WI38 (cell line): Measurements from ENCODE around the gene FAM131B.

Experiments used
- H3K4me3 ChIP-seq: 2 replicates; pipeline ENCODE4 v1.5.1; 2011; ENCODE audit warnings: low read depth, mild to moderate bottlenecking, control low read depth, low read length
- CTCF ChIP-seq: IDR thresholded peaks from 2 replicates; pipeline ENCODE4 v1.5.1; 2012; ENCODE audit warnings: low read depth, mild to moderate bottlenecking, control low read depth, low read length

The FAM131B gene

GRCh38 chr7:143362131-143363015, at the start of gene FAM131B:
Gene FAM131B (minus strand): TSS chr7:143362713. CDS start chr7:143362603, 110 bp downstream.
- peak within 1 kb of the TSS; percentile 58 for H3K4me3 ChIP-seq
- TF ChIP-seq CTCF: no peak

- TF ChIP-seq CTCF: no peak
- H3K4me3 ChIP-seq: no peak overlapping the region
Observed at GRCh38 chr7:143411976-143412708, 49.6 kb upstream of the FAM131B start.

GRCh38 chr7:143410521-143411004, 48.0 kb upstream of the FAM131B start:
- TF ChIP-seq CTCF: no peak
- H3K4me3 ChIP-seq: no peak overlapping the region

GRCh38 chr7:143408686-143409561, 46.4 kb upstream of the FAM131B start, which contains the start of gene EPHA1:
Gene EPHA1 (minus strand): TSS chr7:143408856. CDS start chr7:143408805, 51 bp downstream.
- no peak for TF ChIP-seq CTCF

GRCh38 chr7:143408252-143408685, 45.8 kb upstream of the FAM131B start:
- H3K4me3 ChIP-seq: no peak overlapping the region

More at GRCh38 chr7:143408686-143409561, 46.4 kb upstream of the FAM131B start, which contains the start of gene EPHA1:
- H3K4me3 ChIP-seq: no peak within 1 kb of the TSS

More at GRCh38 chr7:143408252-143408685, 45.8 kb upstream of the FAM131B start:
- TF ChIP-seq CTCF: no peak
